Gastroesophageal sphincter (tissue), 4 donors: ENCODE measurements around the gene KLF7. TPM values are rescaled to one million over a fixed set of nuclear protein-coding genes. Genes with fewer than 3 reads are reported as not detected.
"Not testable (repeated sequence)": the region's sequence is repeated elsewhere in the genome, so short reads cannot be mapped to it uniquely, and the experiment has no call there.

Source experiments
- ATAC-seq: fragments of 150-250 bp; one replicate; pipeline ENCODE4 v1.9.1; 2016; ENCODE audit warnings: mild to moderate bottlenecking, moderate library complexity
- H3K27ac ChIP-seq, 4 donors: fragments of 200-600 bp; sonication (generic) in 3 of 4; 1 replicate in 3 of 4; 2 replicates in 1 of 4; pipeline ENCODE4 v1.5.1; 2016 to 2019
- H3K27me3 ChIP-seq: fragments of 200-600 bp; sonication (generic); one replicate; pipeline ENCODE4 v1.5.1; 2019
- H3K36me3 ChIP-seq, 2 donors: fragments of 200-600 bp; sonication (generic); one replicate each; pipeline ENCODE4 v1.5.1; 2019; ENCODE audit warnings: control low read depth in 1 of 2
- H3K4me1 ChIP-seq, 3 donors: fragments of 200-600 bp; sonication (generic); 1 replicate in 2 of 3; 2 replicates in 1 of 3; pipeline ENCODE4 v1.5.1; 2016 to 2019; ENCODE audit warnings: control low read depth in 2 of 3
- H3K4me3 ChIP-seq, 2 donors: fragments of 200-600 bp; sonication (generic); one replicate each; pipeline ENCODE4 v1.5.1; 2019; ENCODE audit warnings: mild to moderate bottlenecking in 1 of 2, moderate library complexity in 1 of 2
- H3K9me3 ChIP-seq, 3 donors: fragments of 200-600 bp; sonication (generic); one replicate each; pipeline ENCODE4 v1.5.1; 2017 to 2019; ENCODE audit warnings: control low read depth in 2 of 3
- CTCF ChIP-seq, 4 experiments: fragments of 200-600 bp in 2 of 4; fragments of 450-650 bp in 2 of 4; sonication (generic) in 1 of 4; IDR thresholded peaks; one replicate each; pipeline ENCODE4 v1.5.1; 2017 to 2019; ENCODE audit warnings: antibody characterized with exemption in 4 of 4, mild to moderate bottlenecking in 2 of 4, moderate library complexity in 2 of 4
- EP300 ChIP-seq: sonication (generic); formaldehyde crosslinking; IDR thresholded peaks from one replicate; pipeline ENCODE4 v1.6.1; 2017; ENCODE audit warnings: antibody characterized with exemption, mild to moderate bottlenecking
- POLR2A ChIP-seq, 2 donors: fragments of 450-650 bp; IDR thresholded peaks; one replicate each; pipeline ENCODE4 v1.6.1; 2017; ENCODE audit warnings: antibody characterized with exemption in 2 of 2, mild to moderate bottlenecking in 2 of 2, moderate library complexity in 1 of 2
- POLR2AphosphoS5 ChIP-seq: sonication (generic); formaldehyde crosslinking; IDR thresholded peaks from one replicate; pipeline ENCODE4 v1.6.1; 2017; ENCODE audit warnings: antibody characterized with exemption
- WGBS, 2 donors: methylation state at CpG; one replicate each; pipeline ENCODE4 v1.1.5; 2018; ENCODE audit warnings: low coverage in 1 of 2; 5-methylcytosine and 5-hydroxymethylcytosine counted together
- total RNA-seq, 4 donors: library from RNA; depleted of rRNA; stranded (reverse); fragments of >200 nt; gene quantifications; one replicate each; pipeline ENCODE4 v1.1.0, GENCODE V29; 2016

The KLF7 gene
- total RNA-seq, 4 donors from 2014 or later = 30.7 to 59.3 (median 42.1) TPM

- TF ChIP-seq CTCF (IDR thresholded peaks at IDR 0.05) (no peak), EP300 (no peak), POLR2AphosphoS5 (no peak), POLR2A (IDR thresholded peaks at IDR 0.05) (no peak)
- H3K27ac ChIP-seq = peak overlapping the region in 3 of 4 donors; percentile 2 to 9 (median 7)
- ATAC-seq = peak; percentile 7
- H3K9me3 ChIP-seq = no peaks in the 10 kb centered on the region
- no peaks in the 10 kb centered on the region for H3K36me3 ChIP-seq
- H3K4me3 ChIP-seq = no peak overlapping the region
- H3K27me3 ChIP-seq = no peaks in the 10 kb centered on the region
- WGBS, 2 donors = 66 to 70% methylated on average over 6 to 9 of the region's 9 CpGs
- peaks cover 0 to 25% (median 4%) of the 10 kb centered on the region in 3 donors for H3K4me1 ChIP-seq
Observed at GRCh38 chr2:207040696-207041095, 125.1 kb downstream of the KLF7 start.

GRCh38 chr2:207039225-207039624 is 126.5 kb downstream of the KLF7 start:
- H3K4me3 ChIP-seq = no peak overlapping the region
- no peak for ATAC-seq
- 83% methylated on average over 1 of the region's 4 CpGs; no CpG with 5 or more reads in 1 of the 2 donors for WGBS, 2 donors
- no peaks in the 10 kb centered on the region for H3K27me3 ChIP-seq
- TF ChIP-seq EP300 (no peak), POLR2A (IDR thresholded peaks at IDR 0.05) (no peak), POLR2AphosphoS5 (no peak), CTCF (IDR thresholded peaks at IDR 0.05) (no peak)
- H3K27ac ChIP-seq = no peak overlapping the region
- H3K4me1 ChIP-seq = peaks cover 0 to 25% (median 4%) of the 10 kb centered on the region in 3 donors
- H3K36me3 ChIP-seq = no peaks in the 10 kb centered on the region
- no peaks in the 10 kb centered on the region for H3K9me3 ChIP-seq

GRCh38 chr2:207038299-207038698 is 127.4 kb downstream of the KLF7 start:
- H3K9me3 ChIP-seq = peaks cover 0 to 8% (median 0%) of the 10 kb centered on the region in 3 donors
- no peaks in the 10 kb centered on the region for H3K27me3 ChIP-seq
- no peak overlapping the region for H3K27ac ChIP-seq
- H3K36me3 ChIP-seq = no peaks in the 10 kb centered on the region
- no peak for ATAC-seq
- no peak overlapping the region for H3K4me3 ChIP-seq
- TF ChIP-seq POLR2AphosphoS5 = no peak
- TF ChIP-seq EP300 = no peak
- TF ChIP-seq CTCF (IDR thresholded peaks at IDR 0.05) = no peak
- no peak for TF ChIP-seq POLR2A (IDR thresholded peaks at IDR 0.05)
- WGBS, 2 donors = 44 to 75% methylated on average over 2 of the region's 2 CpGs
- H3K4me1 ChIP-seq = peaks cover 0 to 25% (median 4%) of the 10 kb centered on the region in 3 donors

- Histone ChIP-seq H3K27me3 (no peaks in the 10 kb centered on the region), H3K27ac (no peak overlapping the region), H3K4me3 (no peak overlapping the region), H3K4me1 (peaks cover 0 to 25% (median 4%) of the 10 kb centered on the region in 3 donors), H3K9me3 (peaks cover 0 to 10% (median 0%) of the 10 kb centered on the region in 3 donors), H3K36me3 (no peaks in the 10 kb centered on the region)
- 50 to 57% methylated on average over 3 to 7 of the region's 7 CpGs for WGBS, 2 donors
- ATAC-seq = no peak
- no peak for TF ChIP-seq EP300
- no peak for TF ChIP-seq CTCF (IDR thresholded peaks at IDR 0.05)
- TF ChIP-seq POLR2A (IDR thresholded peaks at IDR 0.05) = no peak
- no peak for TF ChIP-seq POLR2AphosphoS5
Observed at GRCh38 chr2:207037896-207038295, 127.9 kb downstream of the KLF7 start.

- not testable (repeated sequence) for H3K36me3 ChIP-seq, H3K4me3 ChIP-seq, ATAC-seq, H3K27ac ChIP-seq, H3K27me3 ChIP-seq
- no CpG with 5 or more reads among the region's 8 CpGs for WGBS, 2 donors
- H3K4me1 ChIP-seq = peaks cover 0 to 16% (median 4%) of the 10 kb centered on the region in 3 donors
- H3K9me3 ChIP-seq = peaks cover 0 to 10% (median 0%) of the 10 kb centered on the region in 3 donors
Observed at GRCh38 chr2:207037023-207037422, 128.7 kb downstream of the KLF7 start.
